ENCODE data around the gene NDUFC2. TPM values are rescaled to one million over a fixed set of nuclear protein-coding genes. Genes with fewer than 3 reads are reported as not detected.
"Not testable (repeated sequence)": the region's sequence is repeated elsewhere in the genome, so short reads cannot be mapped to it uniquely, and the experiment has no call there.

The NDUFC2 gene
- total and polyA plus RNA-seq, 3 experiments from 2014 or later = 189 to 220 (median 202) TPM

GRCh38 chr11:78037056-78037455 lies 42.6 kb downstream of the NDUFC2 start:
- Histone ChIP-seq H3K4me3 (ENCODE audit: low read length) (no peak overlapping the region), H3K27ac (ENCODE audit: low read depth, low read length) (no peak overlapping the region), H3K9me3 (ENCODE audit: low read length) (no peaks in the 10 kb centered on the region), H3K36me3 (ENCODE audit: insufficient read depth, low read length) (no peaks in the 10 kb centered on the region), H3K27me3 (ENCODE audit: insufficient read depth, low read length, poor library complexity, severe bottlenecking) (no peaks in the 10 kb centered on the region), H3K4me1 (ENCODE audit: insufficient read depth, low read length) (peaks cover 8% of the 10 kb centered on the region)
- Mint-ChIP-seq H3K27me3 (no peaks in the 10 kb centered on the region), H3K4me1 (peaks cover 11 to 12% (median 12%) of the 10 kb centered on the region in 3 donors), H3K9me3 (no peaks in the 10 kb centered on the region), H3K4me3 (no peak overlapping the region), H3K27ac (no peak overlapping the region), H3K36me3 (no peaks in the 10 kb centered on the region)
- DNase-seq = no peak
- POLR2A ChIA-PET = no interaction called here
- CTCF ChIA-PET = interaction anchor here (1.1 kb wide), 1 partner anchor 11 kb away, joined by 3 read pairs; no protein-coding TSS in a partner anchor

DNA sequence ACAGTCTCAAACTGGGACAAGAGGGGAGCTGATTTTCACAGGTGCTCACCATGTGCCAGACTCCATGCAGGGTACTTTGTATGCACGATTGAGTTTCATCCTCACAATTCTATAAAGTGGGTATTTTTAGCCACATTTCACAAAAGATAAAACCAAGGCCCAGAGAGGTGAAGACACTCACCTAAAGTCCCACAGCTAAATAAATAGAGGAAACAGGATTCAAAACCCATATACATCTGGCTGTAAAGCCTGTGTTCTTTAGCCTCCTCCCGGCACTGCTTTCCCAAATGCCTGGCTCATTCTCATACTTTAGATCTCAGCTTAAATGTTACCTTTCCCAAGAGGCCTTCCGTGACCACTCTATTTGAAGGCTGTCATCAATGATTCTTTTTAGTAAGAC lies 43.3 kb downstream of the NDUFC2 start:
- Histone ChIP-seq H3K9me3 (ENCODE audit: low read length) (no peaks in the 10 kb centered on the region), H3K36me3 (ENCODE audit: insufficient read depth, low read length) (no peaks in the 10 kb centered on the region), H3K4me1 (ENCODE audit: insufficient read depth, low read length) (peaks cover 8% of the 10 kb centered on the region), H3K27me3 (ENCODE audit: insufficient read depth, low read length, poor library complexity, severe bottlenecking) (no peaks in the 10 kb centered on the region), H3K4me3 (ENCODE audit: low read length) (no peak overlapping the region), H3K27ac (ENCODE audit: low read depth, low read length) (no peak overlapping the region)
- Mint-ChIP-seq H3K36me3 (no peaks in the 10 kb centered on the region), H3K27me3 (no peaks in the 10 kb centered on the region), H3K27ac (peak overlapping the region in 1 of 8 donors; percentile 35), H3K9me3 (no peaks in the 10 kb centered on the region), H3K4me3 (no peak overlapping the region), H3K4me1 (peaks cover 10 to 12% (median 11%) of the 10 kb centered on the region in 3 donors)
- ChIA-PET POLR2A (no interaction called here), CTCF (interaction anchor here (0.6 to 2.1 kb wide), 4 partner anchors 10 to 791 kb away, joined by 3 to 7 read pairs (median 3); no protein-coding TSS in a partner anchor)
- no peak for DNase-seq

GRCh38 chr11:78034623-78035022 lies 45.0 kb downstream of the NDUFC2 start:
- Histone ChIP-seq H3K36me3 (ENCODE audit: insufficient read depth, low read length) (no peaks in the 10 kb centered on the region), H3K4me3 (ENCODE audit: low read length) (no peak overlapping the region), H3K9me3 (ENCODE audit: low read length) (no peaks in the 10 kb centered on the region), H3K27me3 (ENCODE audit: insufficient read depth, low read length, poor library complexity, severe bottlenecking) (no peaks in the 10 kb centered on the region), H3K4me1 (ENCODE audit: insufficient read depth, low read length) (peaks cover 2% of the 10 kb centered on the region), H3K27ac (ENCODE audit: low read depth, low read length) (no peak overlapping the region)
- Mint-ChIP-seq H3K36me3 (no peaks in the 10 kb centered on the region), H3K9me3 (no peaks in the 10 kb centered on the region), H3K27ac (no peak overlapping the region), H3K4me1 (peaks cover 2% of the 10 kb centered on the region in 3 donors), H3K4me3 (no peak overlapping the region), H3K27me3 (peaks cover 0 to 1% of the 10 kb centered on the region in 2 donors)
- ChIA-PET POLR2A (no interaction called here), CTCF (interaction anchor here (2.1 kb wide), 1 partner anchor 11 kb away, joined by 7 read pairs; no protein-coding TSS in a partner anchor)
- no peak for DNase-seq

DNA sequence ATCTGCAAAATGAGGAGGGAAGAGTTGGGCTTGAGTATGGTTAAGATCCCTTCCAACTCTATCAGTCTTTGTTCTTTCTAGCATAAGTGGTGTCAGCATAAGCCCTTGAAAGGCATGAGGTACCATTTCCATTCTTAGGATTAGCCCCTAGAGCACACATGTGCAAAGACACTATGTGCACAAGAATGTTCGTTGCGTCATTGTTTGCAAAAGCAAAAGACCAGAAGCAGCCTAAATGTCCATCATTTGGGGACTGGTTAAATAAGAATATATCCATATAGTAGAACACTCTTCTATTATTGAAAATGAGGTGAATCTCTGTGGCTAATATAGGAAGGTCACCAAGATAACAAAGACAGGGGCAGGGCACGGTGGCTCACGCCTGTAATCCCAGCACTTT lies 46.6 kb downstream of the NDUFC2 start:
- Histone ChIP-seq H3K36me3 (ENCODE audit: insufficient read depth, low read length) (no peaks in the 10 kb centered on the region), H3K9me3 (ENCODE audit: low read length) (no peaks in the 10 kb centered on the region), H3K4me1 (ENCODE audit: insufficient read depth, low read length) (no peaks in the 10 kb centered on the region), H3K4me3 (ENCODE audit: low read length) (no peak overlapping the region), H3K27me3 (ENCODE audit: insufficient read depth, low read length, poor library complexity, severe bottlenecking) (no peaks in the 10 kb centered on the region), H3K27ac (ENCODE audit: low read depth, low read length) (no peak overlapping the region)
- Mint-ChIP-seq H3K36me3 (no peaks in the 10 kb centered on the region), H3K9me3 (no peaks in the 10 kb centered on the region), H3K4me3 (no peak overlapping the region), H3K27ac (no peak overlapping the region), H3K27me3 (peaks cover under 1 to 1% of the 10 kb centered on the region in 2 donors), H3K4me1 (no peaks in the 10 kb centered on the region)
- ChIA-PET POLR2A (no interaction called here), CTCF (no interaction called here)
- DNase-seq = no peak

DNA sequence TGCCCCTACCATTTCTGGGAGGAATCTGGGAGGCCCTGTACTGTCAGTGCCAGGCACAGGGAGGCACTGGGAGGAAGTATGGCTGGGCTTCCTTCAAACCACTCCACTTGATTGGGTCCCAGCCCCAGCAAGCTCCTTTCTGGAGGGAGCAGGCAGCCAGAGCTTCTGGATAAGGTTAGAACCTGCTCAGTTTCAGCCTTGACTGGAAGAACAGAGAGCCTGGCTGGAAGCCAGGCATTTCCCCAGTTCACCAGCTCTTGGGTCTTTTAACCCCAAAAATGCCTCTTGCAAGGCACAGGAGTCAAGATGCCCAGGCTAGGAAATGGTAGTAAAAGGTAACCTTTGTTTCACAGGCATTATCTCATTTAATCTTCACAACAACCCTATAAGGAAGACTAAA lies 47.6 kb downstream of the NDUFC2 start:
- Histone ChIP-seq H3K27ac (ENCODE audit: low read depth, low read length) (no peak overlapping the region), H3K9me3 (ENCODE audit: low read length) (no peaks in the 10 kb centered on the region), H3K4me1 (ENCODE audit: insufficient read depth, low read length) (no peaks in the 10 kb centered on the region), H3K36me3 (ENCODE audit: insufficient read depth, low read length) (no peaks in the 10 kb centered on the region), H3K4me3 (ENCODE audit: low read length) (no peak overlapping the region), H3K27me3 (ENCODE audit: insufficient read depth, low read length, poor library complexity, severe bottlenecking) (no peaks in the 10 kb centered on the region)
- Mint-ChIP-seq H3K9me3 (no peaks in the 10 kb centered on the region), H3K27ac (no peak overlapping the region), H3K27me3 (peaks cover 1 to 6% of the 10 kb centered on the region in 2 donors), H3K4me3 (no peak overlapping the region), H3K36me3 (no peaks in the 10 kb centered on the region), H3K4me1 (no peaks in the 10 kb centered on the region)
- DNase-seq = no peak
- ChIA-PET CTCF (interaction anchor here (1.6 kb wide), 1 partner anchor 14 kb away, joined by 8 read pairs; no protein-coding TSS in a partner anchor), POLR2A (no interaction called here)

DNA sequence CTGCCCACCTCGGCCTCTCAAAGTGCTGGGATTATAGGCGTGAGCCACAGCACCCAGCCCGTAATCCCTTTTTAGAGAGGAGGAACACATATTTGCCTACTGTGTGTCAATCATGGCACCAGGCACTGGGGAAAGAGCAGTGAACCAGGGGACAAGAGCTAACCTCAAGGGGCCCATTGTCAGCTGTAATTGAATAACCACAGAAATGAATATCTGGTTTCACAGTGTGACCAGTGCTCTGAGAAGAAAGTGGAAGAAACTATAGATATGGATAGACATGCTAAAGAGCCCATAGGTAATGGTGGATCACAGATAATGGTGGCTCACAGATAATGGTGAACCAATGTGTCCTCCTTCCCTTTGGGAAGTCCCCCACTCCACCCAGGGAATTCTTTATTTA lies 48.0 kb downstream of the NDUFC2 start:
- H3K27me3 ChIP-seq (ENCODE audit: insufficient read depth, low read length, poor library complexity, severe bottlenecking) = no peaks in the 10 kb centered on the region
- CTCF ChIA-PET = interaction anchor here (1.6 kb wide), 1 partner anchor 14 kb away, joined by 8 read pairs; no protein-coding TSS in a partner anchor

GRCh38 chr11:78030429-78031325 lies 49.0 kb downstream of the NDUFC2 start:
- CTCF ChIA-PET = interaction anchor here (1.6 kb wide), 1 partner anchor 15 kb away, joined by 8 read pairs; no protein-coding TSS in a partner anchor
- POLR2A ChIA-PET = no interaction called here
- Histone ChIP-seq H3K4me3 (ENCODE audit: low read length) (no peak overlapping the region), H3K27me3 (ENCODE audit: insufficient read depth, low read length, poor library complexity, severe bottlenecking) (no peaks in the 10 kb centered on the region), H3K4me1 (ENCODE audit: insufficient read depth, low read length) (no peaks in the 10 kb centered on the region), H3K36me3 (ENCODE audit: insufficient read depth, low read length) (no peaks in the 10 kb centered on the region), H3K27ac (ENCODE audit: low read depth, low read length) (no peak overlapping the region), H3K9me3 (ENCODE audit: low read length) (no peaks in the 10 kb centered on the region)
- Mint-ChIP-seq H3K4me3 (no peak overlapping the region), H3K9me3 (no peaks in the 10 kb centered on the region), H3K27ac (no peak overlapping the region), H3K4me1 (no peaks in the 10 kb centered on the region), H3K36me3 (no peaks in the 10 kb centered on the region), H3K27me3 (peaks cover 1 to 6% of the 10 kb centered on the region in 2 donors)
- no peak for DNase-seq

More for the DNA sequence above, 48.0 kb downstream of the NDUFC2 start:
- Histone ChIP-seq H3K27ac (ENCODE audit: low read depth, low read length) (no peak overlapping the region), H3K4me1 (ENCODE audit: insufficient read depth, low read length) (no peaks in the 10 kb centered on the region), H3K36me3 (ENCODE audit: insufficient read depth, low read length) (no peaks in the 10 kb centered on the region), H3K4me3 (ENCODE audit: low read length) (no peak overlapping the region), H3K9me3 (ENCODE audit: low read length) (no peaks in the 10 kb centered on the region)
- peaks cover 1 to 6% of the 10 kb centered on the region in 2 donors for H3K27me3 Mint-ChIP-seq
- no peaks in the 10 kb centered on the region for H3K36me3 Mint-ChIP-seq
- no peak overlapping the region for H3K27ac Mint-ChIP-seq
- H3K4me1 Mint-ChIP-seq = no peaks in the 10 kb centered on the region
- no peak overlapping the region for H3K4me3 Mint-ChIP-seq
- no peak for DNase-seq
- H3K9me3 Mint-ChIP-seq = no peaks in the 10 kb centered on the region
- POLR2A ChIA-PET = no interaction called here

DNA sequence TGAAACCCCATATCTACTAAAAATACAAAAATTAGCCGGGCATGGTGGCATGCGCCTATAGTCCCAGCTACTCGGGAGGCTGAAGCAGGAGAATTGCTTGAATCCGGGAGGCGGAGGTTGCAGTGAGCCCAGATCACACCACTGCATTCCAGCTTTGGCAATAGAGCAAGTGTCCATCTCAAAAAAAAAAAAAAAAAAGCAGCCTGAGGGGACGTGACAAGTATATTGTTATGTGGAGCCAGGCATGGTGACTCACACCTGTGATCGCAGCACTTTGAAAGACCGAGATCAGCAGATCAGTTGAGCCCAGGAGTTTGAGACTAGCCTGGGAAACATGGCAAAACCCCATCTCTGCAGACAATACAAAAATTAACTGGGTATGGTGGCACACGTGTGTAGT lies 51.2 kb downstream of the NDUFC2 start:
- H3K27ac ChIP-seq (ENCODE audit: low read depth, low read length); H3K9me3 Mint-ChIP-seq; H3K36me3 ChIP-seq (ENCODE audit: insufficient read depth, low read length); H3K4me3 ChIP-seq (ENCODE audit: low read length); H3K27me3 ChIP-seq (ENCODE audit: insufficient read depth, low read length, poor library complexity, severe bottlenecking); H3K4me1 Mint-ChIP-seq; CTCF ChIA-PET; H3K4me3 Mint-ChIP-seq; H3K4me1 ChIP-seq (ENCODE audit: insufficient read depth, low read length); DNase-seq; H3K9me3 ChIP-seq (ENCODE audit: low read length); POLR2A ChIA-PET; H3K36me3 Mint-ChIP-seq: not testable (repeated sequence)
- peak overlapping the region in 1 of 8 donors; percentile 52 for H3K27ac Mint-ChIP-seq
- H3K27me3 Mint-ChIP-seq = peaks cover 2 to 10% of the 10 kb centered on the region in 2 donors

All from CD8-positive, alpha-beta memory T cell (primary cell).